ENCODE data around the gene SEMA4C. TPM values are rescaled to one million over a fixed set of nuclear protein-coding genes. Genes with fewer than 3 reads are reported as not detected.
A peak's percentile ranks its signal among the peaks of the same experiment; 100 is the strongest.

SEMA4C gene
- total and polyA plus RNA-seq, 9 of the 15 experiments (the other 6 are each of a cell fraction or from before 2014, with no cell fraction given): 0.32 to 59.7 (median 23.9) TPM

DNA sequence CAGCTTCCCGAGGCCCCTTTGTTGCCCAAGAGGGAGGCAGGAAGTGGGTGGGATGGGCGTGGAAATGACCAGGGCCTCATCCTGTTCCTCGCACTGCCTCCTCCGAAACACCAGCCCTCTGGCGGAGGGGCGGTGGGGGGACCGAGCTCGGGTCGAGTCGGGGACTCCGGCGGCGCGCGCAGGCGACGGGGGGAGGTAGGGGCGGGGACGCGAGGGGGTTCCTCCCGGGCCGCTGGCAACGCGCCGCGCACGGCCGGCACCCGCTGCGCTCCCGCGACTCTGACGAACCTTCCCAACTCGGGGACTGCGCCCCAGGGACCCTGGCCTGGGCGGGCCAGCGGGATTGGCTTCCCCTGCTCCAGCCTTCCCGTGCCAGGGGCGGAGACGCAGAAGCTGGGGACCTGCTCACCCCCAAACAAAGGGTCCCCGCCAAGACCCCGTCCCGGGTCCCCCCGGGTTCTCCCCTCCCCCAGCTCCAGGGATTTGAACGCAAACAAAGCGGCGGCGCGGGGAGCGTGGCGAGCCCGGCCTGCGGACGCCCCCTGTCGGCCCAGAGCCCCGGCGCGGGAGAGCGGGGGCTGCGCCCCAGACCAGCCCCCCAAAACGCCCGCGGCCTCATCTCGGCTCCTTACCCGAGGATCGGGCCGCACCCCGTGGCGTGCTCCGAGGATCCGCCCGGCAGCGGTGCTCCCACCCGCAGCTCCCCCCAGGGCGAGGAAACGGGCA lies 1.2 kb downstream of the SEMA4C start (continued):
- TF ChIP-seq ZNF780A (CRISPR knock-in tag; IDR thresholded peaks at IDR 0.05): no peak
- TF ChIP-seq, protein P1, sequence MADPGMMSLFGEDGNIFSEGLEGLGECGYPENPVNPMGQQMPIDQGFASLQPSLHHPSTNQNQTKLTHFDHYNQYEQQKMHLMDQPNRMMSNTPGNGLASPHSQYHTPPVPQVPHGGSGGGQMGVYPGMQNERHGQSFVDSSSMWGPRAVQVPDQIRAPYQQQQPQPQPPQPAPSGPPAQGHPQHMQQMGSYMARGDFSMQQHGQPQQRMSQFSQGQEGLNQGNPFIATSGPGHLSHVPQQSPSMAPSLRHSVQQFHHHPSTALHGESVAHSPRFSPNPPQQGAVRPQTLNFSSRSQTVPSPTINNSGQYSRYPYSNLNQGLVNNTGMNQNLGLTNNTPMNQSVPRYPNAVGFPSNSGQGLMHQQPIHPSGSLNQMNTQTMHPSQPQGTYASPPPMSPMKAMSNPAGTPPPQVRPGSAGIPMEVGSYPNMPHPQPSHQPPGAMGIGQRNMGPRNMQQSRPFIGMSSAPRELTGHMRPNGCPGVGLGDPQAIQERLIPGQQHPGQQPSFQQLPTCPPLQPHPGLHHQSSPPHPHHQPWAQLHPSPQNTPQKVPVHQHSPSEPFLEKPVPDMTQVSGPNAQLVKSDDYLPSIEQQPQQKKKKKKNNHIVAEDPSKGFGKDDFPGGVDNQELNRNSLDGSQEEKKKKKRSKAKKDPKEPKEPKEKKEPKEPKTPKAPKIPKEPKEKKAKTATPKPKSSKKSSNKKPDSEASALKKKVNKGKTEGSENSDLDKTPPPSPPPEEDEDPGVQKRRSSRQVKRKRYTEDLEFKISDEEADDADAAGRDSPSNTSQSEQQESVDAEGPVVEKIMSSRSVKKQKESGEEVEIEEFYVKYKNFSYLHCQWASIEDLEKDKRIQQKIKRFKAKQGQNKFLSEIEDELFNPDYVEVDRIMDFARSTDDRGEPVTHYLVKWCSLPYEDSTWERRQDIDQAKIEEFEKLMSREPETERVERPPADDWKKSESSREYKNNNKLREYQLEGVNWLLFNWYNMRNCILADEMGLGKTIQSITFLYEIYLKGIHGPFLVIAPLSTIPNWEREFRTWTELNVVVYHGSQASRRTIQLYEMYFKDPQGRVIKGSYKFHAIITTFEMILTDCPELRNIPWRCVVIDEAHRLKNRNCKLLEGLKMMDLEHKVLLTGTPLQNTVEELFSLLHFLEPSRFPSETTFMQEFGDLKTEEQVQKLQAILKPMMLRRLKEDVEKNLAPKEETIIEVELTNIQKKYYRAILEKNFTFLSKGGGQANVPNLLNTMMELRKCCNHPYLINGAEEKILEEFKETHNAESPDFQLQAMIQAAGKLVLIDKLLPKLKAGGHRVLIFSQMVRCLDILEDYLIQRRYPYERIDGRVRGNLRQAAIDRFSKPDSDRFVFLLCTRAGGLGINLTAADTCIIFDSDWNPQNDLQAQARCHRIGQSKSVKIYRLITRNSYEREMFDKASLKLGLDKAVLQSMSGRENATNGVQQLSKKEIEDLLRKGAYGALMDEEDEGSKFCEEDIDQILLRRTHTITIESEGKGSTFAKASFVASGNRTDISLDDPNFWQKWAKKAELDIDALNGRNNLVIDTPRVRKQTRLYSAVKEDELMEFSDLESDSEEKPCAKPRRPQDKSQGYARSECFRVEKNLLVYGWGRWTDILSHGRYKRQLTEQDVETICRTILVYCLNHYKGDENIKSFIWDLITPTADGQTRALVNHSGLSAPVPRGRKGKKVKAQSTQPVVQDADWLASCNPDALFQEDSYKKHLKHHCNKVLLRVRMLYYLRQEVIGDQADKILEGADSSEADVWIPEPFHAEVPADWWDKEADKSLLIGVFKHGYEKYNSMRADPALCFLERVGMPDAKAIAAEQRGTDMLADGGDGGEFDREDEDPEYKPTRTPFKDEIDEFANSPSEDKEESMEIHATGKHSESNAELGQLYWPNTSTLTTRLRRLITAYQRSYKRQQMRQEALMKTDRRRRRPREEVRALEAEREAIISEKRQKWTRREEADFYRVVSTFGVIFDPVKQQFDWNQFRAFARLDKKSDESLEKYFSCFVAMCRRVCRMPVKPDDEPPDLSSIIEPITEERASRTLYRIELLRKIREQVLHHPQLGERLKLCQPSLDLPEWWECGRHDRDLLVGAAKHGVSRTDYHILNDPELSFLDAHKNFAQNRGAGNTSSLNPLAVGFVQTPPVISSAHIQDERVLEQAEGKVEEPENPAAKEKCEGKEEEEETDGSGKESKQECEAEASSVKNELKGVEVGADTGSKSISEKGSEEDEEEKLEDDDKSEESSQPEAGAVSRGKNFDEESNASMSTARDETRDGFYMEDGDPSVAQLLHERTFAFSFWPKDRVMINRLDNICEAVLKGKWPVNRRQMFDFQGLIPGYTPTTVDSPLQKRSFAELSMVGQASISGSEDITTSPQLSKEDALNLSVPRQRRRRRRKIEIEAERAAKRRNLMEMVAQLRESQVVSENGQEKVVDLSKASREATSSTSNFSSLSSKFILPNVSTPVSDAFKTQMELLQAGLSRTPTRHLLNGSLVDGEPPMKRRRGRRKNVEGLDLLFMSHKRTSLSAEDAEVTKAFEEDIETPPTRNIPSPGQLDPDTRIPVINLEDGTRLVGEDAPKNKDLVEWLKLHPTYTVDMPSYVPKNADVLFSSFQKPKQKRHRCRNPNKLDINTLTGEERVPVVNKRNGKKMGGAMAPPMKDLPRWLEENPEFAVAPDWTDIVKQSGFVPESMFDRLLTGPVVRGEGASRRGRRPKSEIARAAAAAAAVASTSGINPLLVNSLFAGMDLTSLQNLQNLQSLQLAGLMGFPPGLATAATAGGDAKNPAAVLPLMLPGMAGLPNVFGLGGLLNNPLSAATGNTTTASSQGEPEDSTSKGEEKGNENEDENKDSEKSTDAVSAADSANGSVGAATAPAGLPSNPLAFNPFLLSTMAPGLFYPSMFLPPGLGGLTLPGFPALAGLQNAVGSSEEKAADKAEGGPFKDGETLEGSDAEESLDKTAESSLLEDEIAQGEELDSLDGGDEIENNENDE (IDR thresholded peaks at IDR 0.05; ENCODE audit: low read depth, low read length): no peak
- TF ChIP-seq KHSRP (IDR thresholded peaks at IDR 0.05): no peak
- TF ChIP-seq, protein P2, sequence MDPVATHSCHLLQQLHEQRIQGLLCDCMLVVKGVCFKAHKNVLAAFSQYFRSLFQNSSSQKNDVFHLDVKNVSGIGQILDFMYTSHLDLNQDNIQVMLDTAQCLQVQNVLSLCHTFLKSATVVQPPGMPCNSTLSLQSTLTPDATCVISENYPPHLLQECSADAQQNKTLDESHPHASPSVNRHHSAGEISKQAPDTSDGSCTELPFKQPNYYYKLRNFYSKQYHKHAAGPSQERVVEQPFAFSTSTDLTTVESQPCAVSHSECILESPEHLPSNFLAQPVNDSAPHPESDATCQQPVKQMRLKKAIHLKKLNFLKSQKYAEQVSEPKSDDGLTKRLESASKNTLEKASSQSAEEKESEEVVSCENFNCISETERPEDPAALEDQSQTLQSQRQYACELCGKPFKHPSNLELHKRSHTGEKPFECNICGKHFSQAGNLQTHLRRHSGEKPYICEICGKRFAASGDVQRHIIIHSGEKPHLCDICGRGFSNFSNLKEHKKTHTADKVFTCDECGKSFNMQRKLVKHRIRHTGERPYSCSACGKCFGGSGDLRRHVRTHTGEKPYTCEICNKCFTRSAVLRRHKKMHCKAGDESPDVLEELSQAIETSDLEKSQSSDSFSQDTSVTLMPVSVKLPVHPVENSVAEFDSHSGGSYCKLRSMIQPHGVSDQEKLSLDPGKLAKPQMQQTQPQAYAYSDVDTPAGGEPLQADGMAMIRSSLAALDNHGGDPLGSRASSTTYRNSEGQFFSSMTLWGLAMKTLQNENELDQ (CRISPR knock-in tag; IDR thresholded peaks at IDR 0.05; ENCODE audit: borderline replicate concordance): no peak
- TF ChIP-seq SMAD1 (IDR thresholded peaks at IDR 0.05; ENCODE audit: low read depth, low read length, partially characterized antibody): no peak
- TF ChIP-seq, protein P3, sequence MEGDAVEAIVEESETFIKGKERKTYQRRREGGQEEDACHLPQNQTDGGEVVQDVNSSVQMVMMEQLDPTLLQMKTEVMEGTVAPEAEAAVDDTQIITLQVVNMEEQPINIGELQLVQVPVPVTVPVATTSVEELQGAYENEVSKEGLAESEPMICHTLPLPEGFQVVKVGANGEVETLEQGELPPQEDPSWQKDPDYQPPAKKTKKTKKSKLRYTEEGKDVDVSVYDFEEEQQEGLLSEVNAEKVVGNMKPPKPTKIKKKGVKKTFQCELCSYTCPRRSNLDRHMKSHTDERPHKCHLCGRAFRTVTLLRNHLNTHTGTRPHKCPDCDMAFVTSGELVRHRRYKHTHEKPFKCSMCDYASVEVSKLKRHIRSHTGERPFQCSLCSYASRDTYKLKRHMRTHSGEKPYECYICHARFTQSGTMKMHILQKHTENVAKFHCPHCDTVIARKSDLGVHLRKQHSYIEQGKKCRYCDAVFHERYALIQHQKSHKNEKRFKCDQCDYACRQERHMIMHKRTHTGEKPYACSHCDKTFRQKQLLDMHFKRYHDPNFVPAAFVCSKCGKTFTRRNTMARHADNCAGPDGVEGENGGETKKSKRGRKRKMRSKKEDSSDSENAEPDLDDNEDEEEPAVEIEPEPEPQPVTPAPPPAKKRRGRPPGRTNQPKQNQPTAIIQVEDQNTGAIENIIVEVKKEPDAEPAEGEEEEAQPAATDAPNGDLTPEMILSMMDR (IDR thresholded peaks at IDR 0.05 in 2 of 3, conservative IDR thresholded peaks at IDR 0.05 in 1 of 3; ENCODE audit: insufficient read depth in 2 of 3, low read depth in 1 of 3, low read length in 3 of 3): peak; percentile 59 to 72 (median 62); a peak in 5 of 6 replicates
- TF ChIP-seq MAZ (CRISPR knock-in tag; conservative IDR thresholded peaks at IDR 0.05 in 1 of 2, IDR thresholded peaks at IDR 0.05 in 1 of 2): peak; percentile 75 to 91; a peak in 3 of 4 replicates
- TF ChIP-seq, protein P4, sequence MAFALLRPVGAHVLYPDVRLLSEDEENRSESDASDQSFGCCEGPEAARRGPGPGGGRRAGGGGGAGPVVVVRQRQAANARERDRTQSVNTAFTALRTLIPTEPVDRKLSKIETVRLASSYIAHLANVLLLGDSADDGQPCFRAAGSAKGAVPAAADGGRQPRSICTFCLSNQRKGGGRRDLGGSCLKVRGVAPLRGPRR (CRISPR knock-in tag; IDR thresholded peaks at IDR 0.05): no peak
- TF ChIP-seq NFXL1 (CRISPR knock-in tag; IDR thresholded peaks at IDR 0.05): no peak
- no peak for TF ChIP-seq SIRT6 (IDR thresholded peaks at IDR 0.05; ENCODE audit: low read depth, low read length)
- no peak for TF ChIP-seq BDP1 (IDR thresholded peaks at IDR 0.05; ENCODE audit: insufficient read depth, insufficient read length)
